GM23248 (cell line): Measurements from ENCODE around the gene MGAT4C.

Source experiments
- EZH2 ChIP-seq: fragments of 200-600 bp; sonication (generic); IDR thresholded peaks from 2 replicates; pipeline ENCODE4 v1.6.1; 2018; ENCODE audit warnings: antibody characterized with exemption, mild to moderate bottlenecking; ENCODE audit not compliant: insufficient read depth, poor library complexity, severe bottlenecking
- EZH2phosphoT487 ChIP-seq: fragments of 200-600 bp; sonication (generic); IDR thresholded peaks from 2 replicates; pipeline ENCODE4 v1.6.1; 2018; ENCODE audit warnings: antibody characterized with exemption, moderate library complexity, mild to moderate bottlenecking, low read depth; ENCODE audit not compliant: insufficient read depth

DNA sequence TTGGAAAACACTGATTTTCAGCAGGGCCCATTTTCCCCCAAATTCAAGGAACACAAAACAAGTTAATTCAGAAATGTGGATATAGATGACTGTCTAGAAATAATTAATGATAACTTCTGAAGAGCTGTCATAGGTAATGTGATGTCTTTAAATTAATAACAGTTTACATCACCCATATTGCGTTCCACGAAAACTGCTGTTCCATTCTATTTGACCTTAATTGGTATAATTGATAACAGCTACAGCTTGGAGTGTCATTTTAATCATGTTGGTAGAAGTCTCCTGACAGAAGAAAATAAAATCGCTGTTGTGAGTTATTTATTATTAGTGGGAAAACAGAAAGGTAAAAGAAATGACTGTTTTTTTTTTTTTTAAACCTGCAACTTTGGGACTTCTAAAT is 36.3 kb upstream of the MGAT4C start:
- TF ChIP-seq EZH2, result no peak
- TF ChIP-seq EZH2phosphoT487, result no peak
